SK-N-SH treated with all-trans-retinoic acid at 6 μM for 48 hours (cell line): Measurements from ENCODE around the gene FBXO3.

Experiments used
- ARNTL ChIP-seq: fragments of 450-650 bp; formaldehyde crosslinking; IDR thresholded peaks from 2 replicates; pipeline ENCODE4 v1.5.0; 2020; ENCODE audit warnings: low read depth, mild to moderate bottlenecking, moderate library complexity, borderline replicate concordance
- BACH2 ChIP-seq: fragments of 250-450 bp; sonication (Bioruptor Pico); IDR thresholded peaks from 2 replicates; pipeline ENCODE4 v1.9.0; 2021; ENCODE audit warnings: mild to moderate bottlenecking, borderline replicate concordance
- CSDC2 ChIP-seq: fragments of 250-450 bp; sonication (Bioruptor Pico); IDR thresholded peaks from 2 replicates; pipeline ENCODE4 v1.5.0; 2020; ENCODE audit warnings: mild to moderate bottlenecking, moderate library complexity
- OSR1 ChIP-seq: fragments of 250-450 bp; sonication (Bioruptor Pico); IDR thresholded peaks from 2 replicates; pipeline ENCODE4 v1.8.0; 2022; ENCODE audit warnings: moderate library complexity, mild to moderate bottlenecking, inconsistent platforms
- PATZ1 ChIP-seq: fragments of 250-450 bp; sonication (Bioruptor Pico); IDR thresholded peaks from 2 replicates; pipeline ENCODE4 v1.8.0; 2020; ENCODE audit warnings: mild to moderate bottlenecking, moderate library complexity, borderline replicate concordance
- RARB ChIP-seq: fragments of 250-450 bp; sonication (Bioruptor Pico); IDR thresholded peaks from 2 replicates; pipeline ENCODE4 v1.8.0; 2021; ENCODE audit warnings: mild to moderate bottlenecking, moderate library complexity
- TCF4 ChIP-seq: fragments of 250-450 bp; sonication (Bioruptor Pico); IDR thresholded peaks from 2 replicates; pipeline ENCODE4 v1.8.0; 2021; ENCODE audit warnings: mild to moderate bottlenecking, moderate library complexity, borderline replicate concordance
- ZFP3 ChIP-seq: fragments of 250-450 bp; sonication (Bioruptor Pico); IDR thresholded peaks from 2 replicates; pipeline ENCODE4 v1.5.0; 2020; ENCODE audit warnings: mild to moderate bottlenecking, moderate library complexity
- TF ChIP-seq, protein P1 (sequence below): fragments of 250-450 bp; sonication (Bioruptor Pico); IDR thresholded peaks from 2 replicates; pipeline ENCODE4 v1.5.1; 2020; ENCODE audit warnings: low read depth, mild to moderate bottlenecking, moderate library complexity

DNA sequence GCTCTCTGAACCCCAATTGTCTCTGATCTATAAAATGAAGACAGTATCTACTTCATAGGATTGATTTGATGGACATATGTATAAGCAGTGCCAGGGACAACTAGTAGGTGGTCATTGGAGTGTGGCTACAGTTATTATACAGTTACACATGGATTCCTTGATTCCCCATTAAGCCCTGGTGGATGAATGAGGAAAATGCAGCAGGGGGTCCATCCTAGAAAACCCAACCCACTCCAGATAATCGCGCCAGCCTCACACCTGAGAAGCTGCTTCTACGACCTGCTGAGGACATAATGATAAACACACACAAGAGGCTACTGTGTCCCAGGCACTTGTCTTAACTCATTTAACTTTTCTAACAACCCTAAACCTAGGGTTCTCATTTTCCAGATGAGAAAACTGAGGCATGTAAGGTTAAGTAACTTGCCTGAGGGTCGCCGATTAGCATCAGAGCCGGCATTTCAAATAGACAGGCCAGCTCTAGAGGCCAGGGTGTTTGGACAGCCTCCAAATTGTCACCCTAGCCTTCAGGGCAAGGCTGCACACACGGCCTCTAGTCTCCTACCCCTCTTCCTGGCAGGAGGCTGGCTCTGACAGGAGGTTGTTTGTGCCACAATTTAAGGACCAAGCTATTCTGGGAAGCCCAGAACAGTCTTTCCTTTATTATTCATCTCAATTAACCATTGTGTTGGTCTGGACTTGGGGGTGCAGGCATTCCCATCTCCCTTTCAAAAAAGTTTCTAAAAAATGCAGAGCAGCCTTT, 69.9 kb downstream of the FBXO3 start:
- TF ChIP-seq OSR1 (no peak), ZFP3 (CRISPR knock-in tag) (no peak), PATZ1 (CRISPR knock-in tag) (no peak), ARNTL (no peak), BACH2 (CRISPR knock-in tag) (no peak), CSDC2 (CRISPR knock-in tag) (no peak), RARB (no peak), TCF4 (CRISPR knock-in tag) (no peak)
- TF ChIP-seq, protein P1, sequence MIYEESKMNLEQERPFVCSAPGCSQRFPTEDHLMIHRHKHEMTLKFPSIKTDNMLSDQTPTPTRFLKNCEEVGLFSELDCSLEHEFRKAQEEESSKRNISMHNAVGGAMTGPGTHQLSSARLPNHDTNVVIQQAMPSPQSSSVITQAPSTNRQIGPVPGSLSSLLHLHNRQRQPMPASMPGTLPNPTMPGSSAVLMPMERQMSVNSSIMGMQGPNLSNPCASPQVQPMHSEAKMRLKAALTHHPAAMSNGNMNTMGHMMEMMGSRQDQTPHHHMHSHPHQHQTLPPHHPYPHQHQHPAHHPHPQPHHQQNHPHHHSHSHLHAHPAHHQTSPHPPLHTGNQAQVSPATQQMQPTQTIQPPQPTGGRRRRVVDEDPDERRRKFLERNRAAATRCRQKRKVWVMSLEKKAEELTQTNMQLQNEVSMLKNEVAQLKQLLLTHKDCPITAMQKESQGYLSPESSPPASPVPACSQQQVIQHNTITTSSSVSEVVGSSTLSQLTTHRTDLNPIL (CRISPR knock-in tag) = no peak
